HG03103 (cell line): Measurements from ENCODE around the gene HCFC1R1.
A peak's percentile ranks its signal among the peaks of the same experiment; 100 is the strongest.

Experiments
- ATAC-seq: cut with Tn5 transposase; IDR thresholded peaks from one replicate; pipeline ENCODE4 v1.9.1; 2021; ENCODE audit warnings: low read depth; ENCODE audit not compliant: unreplicated experiment

The HCFC1R1 gene

DNA sequence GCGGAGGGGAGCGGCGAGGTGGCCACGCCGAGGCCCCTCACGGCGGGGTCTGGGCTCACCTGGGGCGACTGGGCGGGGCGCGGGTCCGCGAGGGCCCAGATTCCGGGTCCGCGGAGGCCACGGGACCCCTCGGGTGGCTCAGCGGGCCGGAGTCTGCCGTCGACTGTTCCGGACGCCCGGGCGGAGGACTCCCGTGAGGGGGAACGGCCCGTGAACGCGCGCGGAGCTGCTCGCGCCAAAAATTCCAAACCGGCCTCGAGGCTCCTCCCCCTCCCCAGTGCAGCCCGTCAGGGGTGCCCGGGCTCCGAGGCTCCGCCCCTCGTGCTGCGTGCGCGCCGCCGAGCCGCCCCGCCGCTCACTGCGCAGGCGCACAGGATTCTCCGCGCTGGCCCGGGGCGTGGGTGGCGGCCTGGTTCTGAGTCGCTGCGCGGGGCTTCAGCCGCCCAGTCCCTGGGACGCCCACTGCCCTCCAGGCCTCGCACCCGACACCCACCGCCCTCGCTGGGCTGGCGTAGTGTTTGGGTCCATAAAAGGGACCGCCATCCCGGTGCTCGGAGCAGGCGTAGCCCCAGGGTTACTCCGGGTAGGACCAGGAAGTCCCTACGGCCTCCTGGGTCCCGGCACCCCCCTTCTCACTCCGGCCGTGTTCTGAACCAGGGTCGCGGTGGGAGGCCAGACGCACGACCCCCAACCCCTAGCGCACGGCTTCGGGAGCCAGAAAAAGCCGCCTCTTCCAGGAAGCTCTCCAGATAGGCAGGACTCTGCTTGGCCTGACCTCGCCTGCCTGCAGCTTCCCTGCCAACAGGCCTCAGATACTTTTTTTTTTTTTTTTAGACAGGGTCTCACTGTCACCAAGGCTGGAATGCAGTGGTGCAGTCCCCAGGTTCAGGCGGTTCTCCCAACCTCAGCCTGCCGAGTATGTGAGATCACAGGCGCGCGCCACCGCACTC lies 43.2 kb downstream of the HCFC1R1 start, which contains the start of gene PKMYT1:
Gene PKMYT1, minus strand, starts transcription at position 220 of the 950 bp plus-strand sequence. CDS start 789 bp downstream, outside the sequence.
- peak; percentile 69 for ATAC-seq

DNA sequence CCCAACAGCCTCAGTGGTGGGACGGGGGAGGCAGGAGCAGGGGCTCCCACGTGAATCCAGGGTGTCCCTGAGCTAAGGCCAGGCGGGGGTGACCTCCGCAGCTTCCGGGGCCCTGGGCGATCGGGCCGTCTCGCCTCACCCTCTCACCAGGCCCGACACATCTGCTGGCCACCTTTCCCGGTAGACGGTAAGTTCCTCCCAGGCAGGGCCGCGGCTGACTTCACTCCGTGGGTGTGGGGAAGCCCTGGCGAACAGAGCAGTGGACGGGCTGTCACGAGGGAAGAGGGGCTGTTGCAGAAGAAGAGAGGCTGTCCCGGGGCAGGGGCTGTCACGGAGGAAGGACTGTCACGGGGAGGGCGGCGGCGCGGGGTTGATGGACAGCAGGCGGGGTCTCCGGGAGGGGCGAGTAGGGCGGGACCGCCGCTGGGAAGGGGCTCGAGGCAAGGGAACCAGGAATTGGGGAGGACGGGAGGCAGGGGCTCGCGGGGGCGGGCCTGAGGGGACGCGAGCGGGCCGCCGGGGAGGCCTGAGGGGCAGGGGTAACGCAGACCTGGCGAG lies 44.0 kb downstream of the HCFC1R1 start:
- ATAC-seq, result no peak

DNA sequence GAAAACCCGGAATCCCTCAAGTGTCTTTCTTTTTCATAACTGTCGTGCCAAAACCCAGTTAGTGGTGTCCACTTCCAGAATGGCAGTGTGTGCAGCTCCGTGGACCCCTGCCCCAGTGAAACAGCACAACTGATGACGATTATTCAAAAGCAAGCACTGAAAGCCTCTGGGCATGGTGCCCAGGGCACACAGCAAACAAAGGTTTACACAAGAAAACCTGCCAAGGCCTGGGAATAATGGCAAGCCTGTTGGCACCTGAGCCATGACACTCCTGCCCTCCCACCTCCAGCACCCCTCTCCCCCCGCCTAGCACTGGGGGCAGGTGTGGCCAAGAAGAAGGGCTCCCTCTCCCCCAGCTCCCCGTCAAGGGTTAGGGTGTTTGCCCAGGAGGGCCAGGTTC lies 46.3 kb downstream of the HCFC1R1 start:
- ATAC-seq, result no peak

- ATAC-seq, result no peak
Measured at GRCh38 chr16:2976673-2977072, 47.1 kb downstream of the HCFC1R1 start.

GRCh38 chr16:2976201-2976600 lies 47.5 kb downstream of the HCFC1R1 start:
- ATAC-seq, result no peak

- ATAC-seq, result no peak
Measured at GRCh38 chr16:2975161-2975795, 48.5 kb downstream of the HCFC1R1 start.

DNA sequence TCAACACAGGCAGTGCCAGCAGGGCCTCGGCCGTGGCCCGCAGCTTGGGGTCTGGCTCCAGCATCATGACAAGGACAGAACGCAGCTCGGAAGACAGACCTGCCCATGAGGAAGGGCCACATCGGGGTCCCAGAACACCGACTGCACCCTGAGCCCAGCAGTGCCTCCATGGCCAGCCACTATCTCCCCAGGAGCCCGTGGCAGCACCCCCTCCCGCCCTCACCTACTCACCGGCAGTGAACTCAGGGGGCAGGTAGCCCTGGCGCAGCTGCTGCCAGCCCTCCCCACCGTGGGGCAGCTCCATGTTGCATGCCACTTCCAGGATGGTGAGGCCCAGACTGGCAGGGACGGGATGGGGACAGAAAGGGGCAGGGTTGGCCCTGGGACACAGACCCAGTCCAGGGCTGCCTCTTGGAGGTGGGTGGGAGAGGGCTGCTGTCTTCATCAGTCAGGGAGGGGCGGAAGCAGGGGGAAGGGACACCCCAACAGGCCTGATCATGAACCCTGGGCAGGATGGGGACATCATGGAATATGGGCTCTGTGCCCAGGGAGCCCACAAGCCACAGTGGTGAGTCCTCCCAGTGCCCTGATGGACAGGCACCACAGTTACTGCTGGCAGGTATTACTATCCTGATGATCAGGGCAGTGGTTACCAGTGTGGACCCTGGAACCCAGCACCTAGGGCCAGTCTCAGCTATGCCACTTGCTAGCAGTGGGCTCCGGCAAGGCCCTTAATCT lies 49.3 kb downstream of the HCFC1R1 start:
- ATAC-seq, result no peak

GRCh38 chr16:2973605-2974318 lies 50.0 kb downstream of the HCFC1R1 start:
- ATAC-seq, result no peak

- ATAC-seq, result no peak
Measured at GRCh38 chr16:2973093-2973492, 50.6 kb downstream of the HCFC1R1 start.
